ENCODE measurements around the gene DCAF17. TPM values are rescaled to one million over a fixed set of nuclear protein-coding genes. Genes with fewer than 3 reads are reported as not detected.

DCAF17 gene
- total RNA-seq (14.7 TPM), polyA plus RNA-seq (7.9 TPM)
- long read RNA-seq, donor 1, partial matches to known transcripts = 0 of 1 reads
- long read RNA-seq, donor 1, other reads (novel, unspliced or antisense) = 0 of 1 reads
- long read RNA-seq, donor 2, partial matches to known transcripts = 2,195 of 2,198 reads
- long read RNA-seq, donor 2, other reads (novel, unspliced or antisense) = 0 of 2,198 reads
- long read RNA-seq, donor 3, partial matches to known transcripts = 0 of 1 reads
- long read RNA-seq, donor 3, other reads (novel, unspliced or antisense) = 0 of 1 reads
- long read RNA-seq, donor 4 = 0 reads
- long read RNA-seq, donor 5, partial matches to known transcripts = 0 of 2 reads
- long read RNA-seq, donor 5, other reads (novel, unspliced or antisense) = 0 of 2 reads
- long read RNA-seq, donor 6, partial matches to known transcripts = 0 of 1 reads
- long read RNA-seq, donor 6, other reads (novel, unspliced or antisense) = 0 of 1 reads
- long read RNA-seq, donor 7, partial matches to known transcripts = 0 of 2 reads
- long read RNA-seq, donor 7, other reads (novel, unspliced or antisense) = 0 of 2 reads
- long read RNA-seq, donor 8, partial matches to known transcripts = 410 of 411 reads
- long read RNA-seq, donor 8, other reads (novel, unspliced or antisense) = 0 of 411 reads
- long read RNA-seq, donor 9, partial matches to known transcripts = 0 of 1 reads
- long read RNA-seq, donor 9, other reads (novel, unspliced or antisense) = 0 of 1 reads
- long read RNA-seq, donor 10, partial matches to known transcripts = 0 of 1 reads
- long read RNA-seq, donor 10, other reads (novel, unspliced or antisense) = 0 of 1 reads

GRCh38 chr2:171434013-171434989 is at the start of gene DCAF17:
TSS of gene DCAF17 (plus strand) at chr2:171434226. CDS start at chr2:171434578, 352 bp downstream.
- peak within 1 kb of the TSS; percentile 79 to 96 for H3K4me3 ChIP-seq (ENCODE audit: low read length in 2 of 2)
- H3K36me3 ChIP-seq (ENCODE audit: control insufficient read depth in 2 of 2, insufficient read depth in 2 of 2, low read length in 1 of 2) = peaks cover 3 to 20% of the 10 kb centered on the region in 2 donors
- peaks cover 0 to 8% of the 10 kb centered on the region in 2 donors for H3K4me1 ChIP-seq (ENCODE audit: control insufficient read depth in 2 of 2, insufficient read depth in 2 of 2, low read length in 2 of 2)
- DNase-seq (ENCODE audit: low read depth in 6 of 9, low spot score in 9 of 9) = peak; percentile 77 to 97 (median 89)
- peaks cover 0 to 22% of the 10 kb centered on the region in 2 donors for H3K9me3 ChIP-seq (ENCODE audit: control insufficient read depth in 2 of 2, insufficient read depth in 1 of 2, low read length in 1 of 2)
- peak within 1 kb of the TSS; percentile 96 to 98 for H3K27ac ChIP-seq (ENCODE audit: low read depth in 1 of 2, low read length in 1 of 2)
- H3K27me3 ChIP-seq (ENCODE audit: control insufficient read depth in 2 of 2, insufficient read depth in 1 of 2, low read length in 1 of 2) = no peaks in the 10 kb centered on the region
- under 1% methylated on average over 92 of the region's 92 CpGs for WGBS

DNA sequence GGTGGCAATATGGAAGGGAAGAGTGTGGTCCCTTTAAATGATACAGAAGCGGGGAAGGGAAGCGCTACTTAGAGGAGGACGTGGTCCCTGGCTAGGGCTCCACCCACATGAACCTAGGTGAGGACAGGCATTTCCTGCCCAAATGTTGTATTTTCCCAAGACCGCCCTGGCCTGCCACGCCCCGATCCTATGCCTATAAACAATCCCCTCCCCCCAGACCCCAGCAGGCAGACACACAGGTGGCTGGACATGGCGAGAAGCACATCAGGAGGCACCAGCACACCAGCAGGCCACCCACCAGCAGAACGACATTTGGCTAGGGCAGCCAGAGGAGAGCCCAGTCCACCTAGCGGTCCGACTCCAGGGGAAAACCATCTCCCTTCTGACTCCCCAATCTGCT is 47.4 kb upstream of the DCAF17 start:
- Histone ChIP-seq H3K27me3 (ENCODE audit: control insufficient read depth in 2 of 2, insufficient read depth in 1 of 2, low read length in 1 of 2) (no peaks in the 10 kb centered on the region), H3K4me1 (ENCODE audit: control insufficient read depth in 2 of 2, insufficient read depth in 2 of 2, low read length in 2 of 2) (no peaks in the 10 kb centered on the region), H3K9me3 (ENCODE audit: control insufficient read depth in 2 of 2, insufficient read depth in 1 of 2, low read length in 1 of 2) (no peaks in the 10 kb centered on the region), H3K36me3 (ENCODE audit: control insufficient read depth in 2 of 2, insufficient read depth in 2 of 2, low read length in 1 of 2) (no peaks in the 10 kb centered on the region), H3K27ac (ENCODE audit: low read depth in 1 of 2, low read length in 1 of 2) (no peak overlapping the region), H3K4me3 (ENCODE audit: low read length in 2 of 2) (no peak overlapping the region)
- 93% methylated on average over 10 of the region's 10 CpGs for WGBS
- DNase-seq (ENCODE audit: low read depth in 6 of 9, low spot score in 9 of 9) = no peak

DNA sequence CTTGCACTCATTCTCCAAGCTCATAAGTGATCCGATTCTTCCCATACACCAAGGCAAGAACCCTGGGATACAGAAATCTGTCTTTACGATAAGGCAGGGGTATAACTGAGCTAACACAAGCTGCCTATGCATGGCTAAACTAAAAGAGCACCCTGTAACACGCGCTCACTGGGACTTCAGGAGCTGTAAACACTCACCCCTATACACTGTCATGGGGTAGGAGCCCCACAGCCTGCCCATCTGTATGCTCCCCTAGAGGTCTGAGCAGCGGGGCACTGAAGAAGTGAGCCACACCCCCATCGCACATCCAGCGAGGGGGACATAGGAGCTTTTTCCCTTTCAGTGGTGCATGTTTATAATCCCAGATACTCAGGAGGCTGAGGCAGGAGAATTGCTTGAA is 47.0 kb upstream of the DCAF17 start:
- 97% methylated on average over 7 of the region's 7 CpGs for WGBS
- no peak overlapping the region for H3K27ac ChIP-seq (ENCODE audit: low read depth in 1 of 2, low read length in 1 of 2)
- no peaks in the 10 kb centered on the region for H3K9me3 ChIP-seq (ENCODE audit: control insufficient read depth in 2 of 2, insufficient read depth in 1 of 2, low read length in 1 of 2)
- no peak overlapping the region for H3K4me3 ChIP-seq (ENCODE audit: low read length in 2 of 2)
- no peak for DNase-seq (ENCODE audit: low read depth in 6 of 9, low spot score in 9 of 9)
- no peaks in the 10 kb centered on the region for H3K27me3 ChIP-seq (ENCODE audit: control insufficient read depth in 2 of 2, insufficient read depth in 1 of 2, low read length in 1 of 2)
- H3K4me1 ChIP-seq (ENCODE audit: control insufficient read depth in 2 of 2, insufficient read depth in 2 of 2, low read length in 2 of 2) = no peaks in the 10 kb centered on the region
- no peaks in the 10 kb centered on the region for H3K36me3 ChIP-seq (ENCODE audit: control insufficient read depth in 2 of 2, insufficient read depth in 2 of 2, low read length in 1 of 2)

- no peaks in the 10 kb centered on the region for H3K9me3 ChIP-seq (ENCODE audit: control insufficient read depth in 2 of 2, insufficient read depth in 1 of 2, low read length in 1 of 2)
- DNase-seq (ENCODE audit: low read depth in 6 of 9, low spot score in 9 of 9) = no peak
- H3K4me3 ChIP-seq (ENCODE audit: low read length in 2 of 2) = no peak overlapping the region
- H3K36me3 ChIP-seq (ENCODE audit: control insufficient read depth in 2 of 2, insufficient read depth in 2 of 2, low read length in 1 of 2) = no peaks in the 10 kb centered on the region
- H3K4me1 ChIP-seq (ENCODE audit: control insufficient read depth in 2 of 2, insufficient read depth in 2 of 2, low read length in 2 of 2) = no peaks in the 10 kb centered on the region
- no peak overlapping the region for H3K27ac ChIP-seq (ENCODE audit: low read depth in 1 of 2, low read length in 1 of 2)
- H3K27me3 ChIP-seq (ENCODE audit: control insufficient read depth in 2 of 2, insufficient read depth in 1 of 2, low read length in 1 of 2) = no peaks in the 10 kb centered on the region
- WGBS = 96% methylated on average over 1 of the region's 1 CpG
Observed at GRCh38 chr2:171389325-171389724, 44.7 kb upstream of the DCAF17 start.

DNA sequence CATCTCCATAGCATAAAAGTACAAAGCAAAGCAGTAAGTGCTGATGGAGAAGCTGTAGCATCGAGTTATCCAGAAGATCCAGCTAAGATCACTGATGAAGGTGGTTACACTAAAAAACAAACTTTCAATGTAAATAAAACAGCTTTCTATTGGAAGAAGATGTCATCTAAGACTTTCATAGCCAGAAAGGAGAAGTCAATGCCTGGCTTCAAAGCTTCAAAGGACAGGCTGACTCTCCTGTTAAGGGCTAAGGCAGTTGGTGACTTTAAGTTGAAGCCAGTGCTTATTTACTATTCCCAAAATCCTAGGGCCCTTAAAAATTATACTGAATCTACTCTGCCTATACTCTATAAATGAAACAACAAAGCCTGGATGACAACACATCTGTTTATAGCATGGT is 44.2 kb upstream of the DCAF17 start:
- no peak for DNase-seq (ENCODE audit: low read depth in 6 of 9, low spot score in 9 of 9)
- no peak overlapping the region for H3K4me3 ChIP-seq (ENCODE audit: low read length in 2 of 2)
- WGBS = 98% methylated on average over 1 of the region's 1 CpG
- no peaks in the 10 kb centered on the region for H3K27me3 ChIP-seq (ENCODE audit: control insufficient read depth in 2 of 2, insufficient read depth in 1 of 2, low read length in 1 of 2)
- no peaks in the 10 kb centered on the region for H3K4me1 ChIP-seq (ENCODE audit: control insufficient read depth in 2 of 2, insufficient read depth in 2 of 2, low read length in 2 of 2)
- H3K27ac ChIP-seq (ENCODE audit: low read depth in 1 of 2, low read length in 1 of 2) = no peak overlapping the region
- H3K36me3 ChIP-seq (ENCODE audit: control insufficient read depth in 2 of 2, insufficient read depth in 2 of 2, low read length in 1 of 2) = no peaks in the 10 kb centered on the region
- no peaks in the 10 kb centered on the region for H3K9me3 ChIP-seq (ENCODE audit: control insufficient read depth in 2 of 2, insufficient read depth in 1 of 2, low read length in 1 of 2)

GRCh38 chr2:171390941-171391516 is 43.0 kb upstream of the DCAF17 start:
- Histone ChIP-seq H3K27me3 (ENCODE audit: control insufficient read depth in 2 of 2, insufficient read depth in 1 of 2, low read length in 1 of 2) (no peaks in the 10 kb centered on the region), H3K9me3 (ENCODE audit: control insufficient read depth in 2 of 2, insufficient read depth in 1 of 2, low read length in 1 of 2) (no peaks in the 10 kb centered on the region), H3K27ac (ENCODE audit: low read depth in 1 of 2, low read length in 1 of 2) (no peak overlapping the region), H3K36me3 (ENCODE audit: control insufficient read depth in 2 of 2, insufficient read depth in 2 of 2, low read length in 1 of 2) (no peaks in the 10 kb centered on the region), H3K4me1 (ENCODE audit: control insufficient read depth in 2 of 2, insufficient read depth in 2 of 2, low read length in 2 of 2) (no peaks in the 10 kb centered on the region), H3K4me3 (ENCODE audit: low read length in 2 of 2) (no peak overlapping the region)
- no peak for DNase-seq (ENCODE audit: low read depth in 6 of 9, low spot score in 9 of 9)
- WGBS = 99% methylated on average over 1 of the region's 1 CpG

DNA sequence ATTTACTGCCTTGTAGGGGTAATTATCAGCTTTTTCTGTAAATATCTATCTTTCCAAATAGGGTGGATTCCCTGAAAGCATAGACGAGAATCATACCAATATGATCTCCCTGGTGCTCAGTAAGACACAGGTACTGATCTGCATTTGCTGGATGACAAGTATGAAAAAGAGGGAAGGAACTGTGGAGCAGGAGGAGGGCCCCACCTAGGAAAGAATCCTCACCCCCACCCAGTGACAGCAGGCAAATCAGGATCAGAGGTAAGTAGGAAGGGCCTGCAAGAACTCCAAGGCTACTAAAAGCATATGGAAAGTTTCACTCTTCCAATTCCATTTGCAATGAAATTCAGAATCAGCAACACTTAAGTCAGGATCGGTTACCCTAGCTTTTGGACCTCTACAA is 42.5 kb upstream of the DCAF17 start:
- no peak for DNase-seq (ENCODE audit: low read depth in 6 of 9, low spot score in 9 of 9)
- H3K9me3 ChIP-seq (ENCODE audit: control insufficient read depth in 2 of 2, insufficient read depth in 1 of 2, low read length in 1 of 2) = no peaks in the 10 kb centered on the region
- no peaks in the 10 kb centered on the region for H3K27me3 ChIP-seq (ENCODE audit: control insufficient read depth in 2 of 2, insufficient read depth in 1 of 2, low read length in 1 of 2)
- H3K36me3 ChIP-seq (ENCODE audit: control insufficient read depth in 2 of 2, insufficient read depth in 2 of 2, low read length in 1 of 2) = no peaks in the 10 kb centered on the region
- no peak overlapping the region for H3K4me3 ChIP-seq (ENCODE audit: low read length in 2 of 2)
- no peak overlapping the region for H3K27ac ChIP-seq (ENCODE audit: low read depth in 1 of 2, low read length in 1 of 2)
- WGBS = 95% methylated on average over 2 of the region's 2 CpGs
- no peaks in the 10 kb centered on the region for H3K4me1 ChIP-seq (ENCODE audit: control insufficient read depth in 2 of 2, insufficient read depth in 2 of 2, low read length in 2 of 2)

DNA sequence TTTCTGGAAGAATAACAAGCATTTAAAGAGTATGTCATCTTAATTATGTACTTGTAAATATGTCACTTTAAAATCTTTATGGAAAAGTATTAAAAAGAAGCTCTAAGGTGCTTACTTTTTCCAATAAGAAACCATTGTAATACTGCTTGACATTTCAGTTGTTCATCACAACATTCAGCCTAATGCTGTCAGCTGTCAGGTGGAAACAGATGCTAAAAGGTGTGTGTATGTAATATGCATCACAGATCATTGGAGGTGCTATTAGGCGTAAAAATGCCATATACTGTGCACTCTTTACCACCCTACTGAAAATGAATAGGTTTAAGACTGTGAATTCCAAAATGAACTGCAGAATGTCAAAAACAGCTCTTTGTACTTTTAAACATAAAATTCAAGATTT is 40.5 kb upstream of the DCAF17 start:
- 97% methylated on average over 1 of the region's 1 CpG for WGBS
- Histone ChIP-seq H3K4me1 (ENCODE audit: control insufficient read depth in 2 of 2, insufficient read depth in 2 of 2, low read length in 2 of 2) (no peaks in the 10 kb centered on the region), H3K27me3 (ENCODE audit: control insufficient read depth in 2 of 2, insufficient read depth in 1 of 2, low read length in 1 of 2) (no peaks in the 10 kb centered on the region), H3K36me3 (ENCODE audit: control insufficient read depth in 2 of 2, insufficient read depth in 2 of 2, low read length in 1 of 2) (no peaks in the 10 kb centered on the region), H3K9me3 (ENCODE audit: control insufficient read depth in 2 of 2, insufficient read depth in 1 of 2, low read length in 1 of 2) (no peaks in the 10 kb centered on the region), H3K27ac (ENCODE audit: low read depth in 1 of 2, low read length in 1 of 2) (no peak overlapping the region), H3K4me3 (ENCODE audit: low read length in 2 of 2) (no peak overlapping the region)
- no peak for DNase-seq (ENCODE audit: low read depth in 6 of 9, low spot score in 9 of 9)
